Astrocyte (in vitro differentiated cells and primary cell): ENCODE data around the gene CAMKMT. TPM values are rescaled to one million over a fixed set of nuclear protein-coding genes. Genes with fewer than 3 reads are reported as not detected.

ENCODE experiments used
- DNase-seq: peaks from one replicate; pipeline ENCODE4 v3.0.0-alpha.2; 2010; ENCODE audit warnings: low read depth
- FAIRE-seq: peaks from 2 replicates; lab custom pipeline; 2011; peaks lifted over from hg19 to GRCh38; lab: Jason Lieb, UNC
- H2AFZ ChIP-seq: 2 replicates; pipeline ENCODE4 v1.6.0; 2012; ENCODE audit warnings: low read depth, low read length, inconsistent platforms
- H3K27ac ChIP-seq: 2 replicates; pipeline ENCODE4 v1.5.1; 2011; ENCODE audit warnings: low read depth, low read length, inconsistent platforms
- H3K27me3 ChIP-seq: 2 replicates; pipeline ENCODE4 v1.6.0; 2011; ENCODE audit warnings: low read length, inconsistent platforms; ENCODE audit not compliant: insufficient read depth
- H3K36me3 ChIP-seq: 2 replicates; pipeline ENCODE4 v1.5.1; 2011; ENCODE audit warnings: low read length, inconsistent platforms; ENCODE audit not compliant: insufficient read depth
- H3K4me1 ChIP-seq: 2 replicates; pipeline ENCODE4 v1.5.1; 2011; ENCODE audit warnings: low read length, inconsistent platforms; ENCODE audit not compliant: insufficient read depth
- H3K4me2 ChIP-seq: 2 replicates; pipeline ENCODE4 v1.6.0; 2012; ENCODE audit warnings: low read length, inconsistent platforms
- H3K4me3 ChIP-seq: 2 replicates; pipeline ENCODE4 v1.5.1; 2011; ENCODE audit warnings: low read depth, mild to moderate bottlenecking, low read length, inconsistent platforms; ENCODE audit not compliant: insufficient read depth
- H3K79me2 ChIP-seq: 2 replicates; pipeline ENCODE4 v1.6.0; 2012; ENCODE audit warnings: mild to moderate bottlenecking, low read length, inconsistent platforms; ENCODE audit not compliant: insufficient read depth
- H3K9ac ChIP-seq: 2 replicates; pipeline ENCODE4 v1.6.0; 2012; ENCODE audit warnings: mild to moderate bottlenecking, low read length, inconsistent platforms
- H3K9me3 ChIP-seq: 2 replicates; pipeline ENCODE4 v1.5.1; 2012; ENCODE audit warnings: low read depth, mild to moderate bottlenecking, low read length, inconsistent platforms; ENCODE audit not compliant: insufficient read depth
- H4K20me1 ChIP-seq: 2 replicates; pipeline ENCODE4 v1.6.0; 2012; ENCODE audit warnings: low read length, inconsistent platforms; ENCODE audit not compliant: insufficient read depth
- H3K27ac Mint-ChIP-seq: one replicate; pipeline ENCODE4 v1.8.0; 2021; ENCODE audit warnings: mild to moderate bottlenecking, mixed read lengths; ENCODE audit not compliant: unreplicated experiment
- H3K27me3 Mint-ChIP-seq: one replicate; pipeline ENCODE4 v1.8.0; 2021; ENCODE audit warnings: low read depth, mixed read lengths; ENCODE audit not compliant: unreplicated experiment
- H3K36me3 Mint-ChIP-seq: one replicate; pipeline ENCODE4 v1.8.0; 2021; ENCODE audit warnings: low read depth, mixed read lengths; ENCODE audit not compliant: unreplicated experiment
- H3K4me1 Mint-ChIP-seq: one replicate; pipeline ENCODE4 v1.8.0; 2021; ENCODE audit warnings: low read depth, mixed read lengths; ENCODE audit not compliant: unreplicated experiment
- H3K4me3 Mint-ChIP-seq: one replicate; pipeline ENCODE4 v1.8.0; 2021; ENCODE audit warnings: mild to moderate bottlenecking, moderate library complexity, mixed read lengths; ENCODE audit not compliant: unreplicated experiment
- H3K9me3 Mint-ChIP-seq: one replicate; pipeline ENCODE4 v1.8.0; 2021; ENCODE audit warnings: mild to moderate bottlenecking, mixed read lengths; ENCODE audit not compliant: unreplicated experiment
- CTCF ChIP-seq: IDR thresholded peaks from 2 replicates; pipeline ENCODE4 v1.5.1; 2011; ENCODE audit warnings: low read depth, mild to moderate bottlenecking, inconsistent platforms, low read length, moderate library complexity; ENCODE audit not compliant: insufficient read depth
- EZH2 ChIP-seq: IDR thresholded peaks from 2 replicates; pipeline ENCODE4 v1.6.1; 2012; ENCODE audit warnings: mild to moderate bottlenecking, low read length, inconsistent platforms; ENCODE audit not compliant: insufficient read depth
- total RNA-seq: library from RNA; stranded (reverse); gene quantifications from 2 replicates; pipeline ENCODE4 v1.2.1, GENCODE V29; 2021

The CAMKMT gene
- total RNA-seq, 1 donor from 2014 or later, result 9.3 TPM

DNA sequence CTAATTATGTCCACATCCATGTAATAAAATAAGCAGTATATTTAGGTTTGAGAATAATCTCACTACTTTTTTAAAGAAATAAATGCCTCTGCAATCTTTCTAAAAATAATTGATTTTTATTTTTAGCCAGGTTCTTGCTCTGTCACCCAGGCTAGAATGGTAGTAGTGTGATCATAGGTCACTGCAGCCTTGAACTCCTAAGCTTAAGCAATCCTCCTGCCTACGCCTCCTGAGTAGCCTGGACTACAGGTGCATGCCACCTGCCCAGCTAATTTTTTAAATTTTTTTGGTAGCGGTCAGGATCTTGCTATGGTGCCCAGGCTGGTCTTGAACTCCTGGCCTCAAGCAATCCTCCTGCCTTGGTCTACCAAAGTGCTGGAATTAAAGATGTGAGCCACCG lies 133.3 kb downstream of the CAMKMT start:
- Mint-ChIP-seq H3K27me3 (no peaks in the 10 kb centered on the region), H3K4me3 (no peak overlapping the region), H3K4me1 (peaks cover 2% of the 10 kb centered on the region), H3K36me3 (no peaks in the 10 kb centered on the region), H3K27ac (no peak overlapping the region), H3K9me3 (no peaks in the 10 kb centered on the region)
- DNase-seq (no peak), FAIRE-seq (no peak)
- no peak for TF ChIP-seq CTCF
- no peak for TF ChIP-seq EZH2
- H3K4me2 ChIP-seq, result no peak overlapping the region
- no peaks in the 10 kb centered on the region for H3K9me3 ChIP-seq
- no peaks in the 10 kb centered on the region for H4K20me1 ChIP-seq
- no peak overlapping the region for H3K9ac ChIP-seq
- no peaks in the 10 kb centered on the region for H3K27me3 ChIP-seq
- H3K79me2 ChIP-seq, result no peaks in the 10 kb centered on the region
- H2AFZ ChIP-seq, result no peak overlapping the region
- H3K36me3 ChIP-seq, result no peaks in the 10 kb centered on the region
- H3K27ac ChIP-seq, result no peak overlapping the region
- no peaks in the 10 kb centered on the region for H3K4me1 ChIP-seq
- H3K4me3 ChIP-seq, result no peak overlapping the region

DNA sequence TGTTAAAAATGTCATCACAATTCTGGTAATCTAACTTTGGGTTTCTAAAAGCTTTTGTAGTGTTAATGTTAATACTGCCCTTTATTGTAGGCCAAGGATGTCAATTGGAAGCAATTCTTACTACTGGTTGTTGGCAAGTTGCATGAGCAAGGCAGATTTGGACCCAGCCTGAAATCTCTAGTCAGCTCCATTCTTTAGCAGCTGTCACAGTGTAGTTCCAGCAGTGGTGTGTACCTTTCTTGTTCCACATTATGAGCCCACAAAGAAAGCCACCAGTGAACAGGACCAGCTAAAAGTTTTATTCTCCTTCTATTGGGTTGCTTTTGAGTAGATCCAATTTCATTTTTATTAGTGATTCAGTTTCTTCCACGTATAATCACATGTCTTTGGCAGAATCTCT lies 133.8 kb downstream of the CAMKMT start:
- H3K36me3 ChIP-seq, result no peaks in the 10 kb centered on the region
- FAIRE-seq (no peak), DNase-seq (no peak)
- H3K9ac ChIP-seq, result no peak overlapping the region
- no peaks in the 10 kb centered on the region for H3K27me3 Mint-ChIP-seq
- H3K4me1 ChIP-seq, result no peaks in the 10 kb centered on the region
- no peak overlapping the region for H2AFZ ChIP-seq
- H3K4me3 Mint-ChIP-seq, result no peak overlapping the region
- H3K27ac ChIP-seq, result no peak overlapping the region
- H3K9me3 ChIP-seq, result no peaks in the 10 kb centered on the region
- no peak overlapping the region for H3K4me2 ChIP-seq
- H3K4me3 ChIP-seq, result no peak overlapping the region
- no peaks in the 10 kb centered on the region for H3K9me3 Mint-ChIP-seq
- no peak overlapping the region for H3K27ac Mint-ChIP-seq
- no peak for TF ChIP-seq CTCF
- no peak for TF ChIP-seq EZH2
- H3K27me3 ChIP-seq, result no peaks in the 10 kb centered on the region
- H3K36me3 Mint-ChIP-seq, result no peaks in the 10 kb centered on the region
- H4K20me1 ChIP-seq, result no peaks in the 10 kb centered on the region
- H3K79me2 ChIP-seq, result no peaks in the 10 kb centered on the region
- peaks cover 2% of the 10 kb centered on the region for H3K4me1 Mint-ChIP-seq

GRCh38 chr2:44496130-44496529 lies 134.4 kb downstream of the CAMKMT start:
- H3K9me3 Mint-ChIP-seq, result no peaks in the 10 kb centered on the region

More at GRCh38 chr2:44496130-44496529, 134.4 kb downstream of the CAMKMT start:
- no peak for TF ChIP-seq CTCF
- TF ChIP-seq EZH2, result no peak
- H3K36me3 ChIP-seq, result no peaks in the 10 kb centered on the region
- Mint-ChIP-seq H3K27me3 (no peaks in the 10 kb centered on the region), H3K36me3 (no peaks in the 10 kb centered on the region), H3K4me1 (peaks cover 2% of the 10 kb centered on the region), H3K4me3 (no peak overlapping the region), H3K27ac (no peak overlapping the region)
- H4K20me1 ChIP-seq, result no peaks in the 10 kb centered on the region
- no peak overlapping the region for H3K4me3 ChIP-seq
- FAIRE-seq (no peak), DNase-seq (no peak)
- H3K9ac ChIP-seq, result no peak overlapping the region
- H3K27ac ChIP-seq, result no peak overlapping the region
- H3K4me1 ChIP-seq, result no peaks in the 10 kb centered on the region
- no peak overlapping the region for H2AFZ ChIP-seq
- no peaks in the 10 kb centered on the region for H3K27me3 ChIP-seq
- H3K79me2 ChIP-seq, result no peaks in the 10 kb centered on the region
- no peaks in the 10 kb centered on the region for H3K9me3 ChIP-seq
- no peak overlapping the region for H3K4me2 ChIP-seq
